ENCODE data around the gene CDC42BPG.
A peak's percentile ranks its signal among the peaks of the same experiment; 100 is the strongest.

The CDC42BPG gene

DNA sequence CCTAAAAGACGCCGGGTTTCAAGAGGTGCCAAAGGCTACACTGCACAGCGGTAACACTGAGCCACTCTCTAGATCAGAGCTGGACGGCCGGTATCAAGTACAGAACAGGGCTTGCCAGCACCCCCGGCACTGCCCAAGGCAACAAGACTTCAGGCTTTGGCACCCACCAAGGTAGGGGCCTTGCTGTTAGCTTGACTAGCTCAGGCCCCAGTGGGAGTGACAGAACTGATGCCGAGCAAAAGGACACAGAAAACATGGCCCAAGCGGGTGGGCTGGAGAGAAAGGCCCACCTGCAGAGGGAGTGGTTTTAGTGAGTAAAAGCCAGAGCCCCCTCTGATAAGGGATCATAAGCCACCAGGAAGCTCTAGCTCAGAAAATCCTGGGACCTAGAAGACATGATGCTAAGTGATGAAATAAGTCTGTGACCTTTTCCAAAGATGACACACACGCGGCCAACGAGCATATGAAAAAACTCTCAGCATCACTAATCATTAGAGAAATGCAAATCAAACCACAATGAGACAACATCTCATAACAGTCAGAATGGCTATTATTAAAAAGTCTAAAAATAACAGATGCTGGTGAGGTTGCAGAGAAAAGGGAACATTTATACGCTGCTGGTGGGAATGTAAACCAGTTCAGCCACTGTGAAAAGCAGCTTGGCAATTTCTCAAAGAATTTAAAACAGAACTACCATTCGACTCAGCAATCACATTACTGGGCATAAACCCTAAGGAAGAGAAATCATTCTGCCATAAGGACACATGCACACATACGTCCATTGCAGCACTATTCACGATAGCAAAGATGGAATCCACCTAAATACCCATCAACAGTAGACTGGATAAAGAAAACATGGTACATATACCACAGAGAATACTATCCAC is 21.1 kb upstream of the CDC42BPG start:
- no peak for DNase-seq (ENCODE audit: low read depth)

DNA sequence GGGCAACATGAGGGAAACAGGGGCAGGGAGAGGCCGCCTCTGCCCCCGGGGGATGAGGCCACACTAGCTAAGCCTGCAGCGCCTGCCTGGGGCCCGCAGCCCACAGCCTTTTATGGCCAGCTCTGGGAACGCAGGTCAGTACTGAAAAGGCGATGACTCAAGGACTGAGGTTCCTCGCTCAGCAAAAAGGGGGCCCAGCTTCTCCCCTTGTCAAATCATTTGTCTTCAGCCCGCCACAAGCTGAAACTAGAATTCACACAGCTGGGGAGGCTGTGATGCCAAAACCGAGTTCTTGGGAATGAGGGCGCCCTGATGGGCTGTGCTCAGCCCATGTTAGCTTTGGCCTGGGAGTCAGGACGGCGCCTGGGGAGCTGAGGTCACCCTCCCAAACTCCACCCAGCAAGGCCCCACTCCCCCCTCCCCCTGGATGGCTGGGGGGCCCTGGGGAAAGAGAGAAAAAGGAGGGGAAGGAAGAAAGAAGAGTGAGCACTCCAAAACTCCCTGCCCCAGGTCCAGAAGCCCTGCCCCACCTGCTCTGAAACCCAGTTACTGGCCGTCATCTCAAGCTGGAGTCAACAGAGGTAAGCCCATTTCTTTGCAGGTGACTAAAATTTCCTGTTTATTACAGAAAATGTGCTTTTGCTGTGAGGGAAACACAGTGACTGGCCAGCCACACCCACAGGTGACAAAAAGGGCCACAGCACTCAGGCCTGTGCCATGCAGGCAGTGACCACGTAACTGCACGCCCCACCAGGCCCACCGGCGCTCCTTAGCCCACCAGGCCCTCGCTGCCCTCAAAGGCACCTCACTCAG is 20.2 kb upstream of the CDC42BPG start:
- DNase-seq (ENCODE audit: low read depth) = peak; percentile 62

DNA sequence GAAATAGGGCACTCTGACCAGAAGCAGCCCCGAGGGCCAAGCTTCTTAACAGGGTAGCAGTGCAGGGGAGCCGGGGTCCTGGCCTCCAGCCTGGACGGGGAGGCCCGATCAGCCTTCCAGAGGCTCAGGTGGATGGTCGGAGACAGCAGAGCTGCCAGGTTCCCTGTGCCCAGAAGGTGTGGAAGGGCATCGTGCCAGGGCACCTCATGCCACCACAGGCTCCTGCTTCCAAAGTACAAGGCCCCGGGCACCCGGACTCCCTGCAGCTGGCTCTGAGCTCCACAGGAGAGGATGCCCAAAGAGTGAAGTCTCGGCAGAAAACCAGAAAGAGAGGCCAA is 19.7 kb upstream of the CDC42BPG start:
- DNase-seq (ENCODE audit: low read depth) = no peak

DNA sequence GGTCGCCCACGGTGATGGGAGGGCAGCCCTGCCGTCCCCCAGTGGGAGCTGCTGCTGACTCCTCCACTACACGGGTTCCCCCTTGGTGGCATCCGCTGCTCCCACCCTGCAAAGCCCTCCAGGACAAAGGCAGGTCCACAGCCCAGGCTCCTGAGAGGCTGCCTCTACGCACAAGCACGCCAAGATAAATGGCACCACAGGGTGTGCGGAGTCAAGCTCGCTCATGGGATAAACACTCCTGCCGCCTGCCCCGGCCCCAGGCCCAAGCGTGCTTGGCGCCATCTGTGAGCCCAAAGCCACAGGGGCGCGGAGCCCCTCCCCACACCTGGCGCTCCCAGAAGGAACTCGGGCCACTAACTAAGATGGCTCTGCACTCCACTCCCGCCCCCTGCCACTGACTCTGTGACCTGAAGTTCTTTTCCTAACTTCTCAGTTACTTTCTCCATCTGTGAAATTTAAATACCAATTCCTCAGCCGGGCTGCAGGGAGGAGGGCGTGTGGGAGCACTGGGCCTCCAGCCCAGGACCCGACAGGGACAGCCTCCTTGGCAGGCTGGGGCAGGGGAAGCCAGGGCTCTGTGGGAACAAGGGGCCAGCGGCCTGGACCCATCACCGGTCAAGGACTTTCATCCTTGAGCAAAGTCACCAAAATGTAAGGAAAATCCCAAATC is 19.1 kb upstream of the CDC42BPG start:
- no peak for DNase-seq (ENCODE audit: low read depth)

DNA sequence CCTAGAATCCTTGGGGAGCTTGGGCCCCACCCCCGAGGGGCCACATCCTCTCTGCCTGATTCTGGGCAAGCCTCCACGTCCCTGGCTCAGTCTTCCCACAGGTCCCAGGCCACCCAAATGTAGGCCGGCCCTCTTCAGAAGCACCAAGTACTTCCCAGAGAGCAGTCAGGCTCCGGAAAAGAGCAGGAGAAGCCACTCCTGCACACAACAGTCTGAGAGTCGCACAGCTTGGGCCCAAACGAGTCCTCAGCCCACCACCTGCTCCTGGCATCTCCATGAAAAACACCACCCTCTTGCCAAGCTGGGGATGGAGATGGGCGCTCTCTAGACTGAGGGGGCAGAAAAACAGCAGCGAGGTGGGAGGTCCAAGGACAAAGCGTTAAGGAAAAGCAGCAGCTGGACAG is 18.5 kb upstream of the CDC42BPG start:
- no peak for DNase-seq (ENCODE audit: low read depth)

DNA sequence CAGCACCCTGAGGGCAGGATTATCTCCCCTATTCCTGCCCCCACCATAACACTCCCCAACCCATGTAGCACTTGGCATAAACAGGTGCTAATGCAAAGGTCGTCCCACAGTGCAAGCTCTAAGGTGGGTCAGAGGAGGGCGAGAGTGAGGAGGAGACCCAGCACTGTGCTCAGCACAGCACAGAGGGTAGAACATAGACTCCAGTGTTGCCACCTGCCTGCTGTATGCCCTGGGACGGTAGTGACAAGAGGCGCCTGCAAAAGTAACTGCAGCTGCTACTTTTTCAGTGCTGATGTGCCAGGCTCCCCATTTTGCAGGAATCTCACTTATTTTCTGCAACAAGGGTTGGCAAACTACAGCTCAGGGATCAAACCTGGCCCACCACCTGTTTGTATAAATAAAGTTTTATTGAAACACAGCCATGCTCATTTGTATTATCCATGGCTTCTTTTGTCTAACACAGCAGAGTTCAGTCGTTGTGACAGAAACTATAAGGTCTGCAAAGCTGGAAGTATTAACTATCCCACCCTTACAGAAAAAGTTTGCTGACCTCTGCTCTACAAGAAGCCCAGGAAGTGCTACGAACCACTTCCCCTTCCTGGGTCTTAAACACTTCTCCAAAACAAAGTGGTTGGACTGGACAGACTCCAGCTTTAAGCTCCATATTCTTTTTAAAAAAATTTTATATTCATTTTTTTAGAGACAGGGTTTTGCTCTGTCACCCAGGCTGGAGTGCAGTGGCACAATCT is 16.9 kb upstream of the CDC42BPG start:
- no peak for DNase-seq (ENCODE audit: low read depth)

DNA sequence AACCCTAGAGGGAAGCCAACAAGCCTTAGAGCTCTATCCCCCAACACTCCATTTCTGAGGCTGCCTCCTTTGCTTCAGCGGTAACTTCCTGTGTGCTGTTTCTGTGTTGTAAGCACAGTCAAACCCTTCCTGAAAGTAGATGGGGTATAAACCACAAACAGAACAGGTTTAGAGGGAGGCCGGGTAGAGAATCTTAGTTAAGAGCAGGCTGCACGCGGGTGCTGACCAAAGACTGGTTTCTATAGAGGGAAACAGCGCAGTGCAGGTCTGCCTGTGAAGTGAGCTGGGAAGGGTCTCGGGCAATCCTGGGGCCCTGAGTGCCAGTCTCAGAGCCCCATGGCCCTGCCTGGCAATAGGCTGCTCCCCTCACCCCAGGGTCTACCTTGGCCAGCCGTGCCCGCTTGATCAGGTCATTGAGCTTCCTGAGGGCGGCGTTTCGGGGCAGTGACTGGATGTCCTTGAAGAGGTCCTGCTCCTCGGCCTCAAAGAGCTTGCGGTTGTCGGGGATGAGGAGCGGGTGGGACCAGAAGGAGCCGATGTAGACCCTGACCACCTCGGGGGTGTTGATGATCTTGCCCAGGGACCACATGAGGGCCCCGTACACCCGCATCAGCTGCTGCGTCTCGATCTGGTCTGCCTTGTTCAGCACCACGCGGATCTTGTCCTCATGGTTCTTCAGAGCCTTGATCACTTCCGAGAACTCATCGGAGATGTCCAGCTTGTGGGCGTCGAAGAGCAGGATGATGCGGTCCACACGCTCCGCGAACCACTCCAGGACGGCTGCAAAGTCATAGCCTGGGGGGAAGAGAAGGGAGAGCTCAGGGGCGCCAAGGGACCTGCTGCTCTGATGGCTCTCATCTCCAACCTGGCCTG is 15.3 kb upstream of the CDC42BPG start:
- DNase-seq (ENCODE audit: low read depth) = peak; percentile 57

DNA sequence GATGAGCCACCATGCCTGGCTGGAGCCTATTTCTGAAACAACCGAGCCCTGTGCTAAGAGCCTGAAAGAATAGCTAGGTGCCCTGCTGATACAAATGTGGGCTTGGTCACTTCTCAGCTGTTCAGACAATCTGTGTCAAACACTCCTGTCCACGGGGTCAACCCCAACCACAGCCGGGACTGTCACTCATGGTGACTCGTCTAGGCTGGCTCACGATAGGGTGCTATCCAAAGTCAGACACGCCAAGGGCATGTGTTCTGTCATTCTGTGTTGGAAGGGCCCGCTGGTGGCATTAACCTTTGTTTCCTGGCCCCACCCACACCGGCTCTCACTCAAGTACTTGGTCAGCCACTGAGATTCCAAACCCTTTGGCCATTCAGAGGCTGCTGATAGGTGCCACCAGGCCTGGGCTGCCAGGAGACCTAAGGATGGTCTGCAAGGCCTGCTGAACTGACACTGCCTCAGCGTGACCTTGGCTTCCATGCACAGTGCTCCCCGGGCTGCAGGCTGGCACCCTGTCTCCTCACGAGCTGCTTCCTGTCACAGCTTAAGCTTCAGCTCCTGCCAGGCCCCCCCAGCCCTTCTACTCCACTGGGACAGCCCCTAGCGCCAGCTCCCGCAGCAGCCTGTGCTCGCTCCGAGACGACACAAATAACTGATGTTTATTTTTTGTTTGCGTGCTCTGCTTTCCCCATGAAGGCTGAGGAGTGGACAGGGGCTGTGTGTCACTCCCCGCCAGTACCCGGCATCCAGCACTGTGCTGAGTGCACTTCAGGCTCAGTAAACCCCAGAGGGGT is 14.2 kb upstream of the CDC42BPG start:
- DNase-seq (ENCODE audit: low read depth) = no peak

DNA sequence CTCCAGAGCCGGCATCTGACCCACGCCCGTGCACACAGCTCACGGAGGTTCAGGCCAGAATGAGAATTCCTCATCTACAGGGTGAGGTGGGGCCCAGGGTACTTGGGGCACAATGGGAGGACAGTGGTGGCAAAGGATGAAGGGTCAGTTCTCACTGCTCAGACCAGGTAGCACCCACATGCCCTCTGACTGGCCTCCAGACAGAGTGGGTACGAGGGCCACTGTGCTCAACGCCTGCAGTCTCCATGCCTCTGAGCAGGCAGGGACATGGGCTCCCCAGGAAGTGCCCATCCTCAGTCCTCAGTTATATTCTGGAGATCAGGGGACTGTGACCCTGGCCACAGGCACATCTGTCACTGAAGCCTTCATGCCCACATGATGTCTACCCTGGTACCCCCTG is 13.0 kb upstream of the CDC42BPG start:
- DNase-seq (ENCODE audit: low read depth) = no peak

DNA sequence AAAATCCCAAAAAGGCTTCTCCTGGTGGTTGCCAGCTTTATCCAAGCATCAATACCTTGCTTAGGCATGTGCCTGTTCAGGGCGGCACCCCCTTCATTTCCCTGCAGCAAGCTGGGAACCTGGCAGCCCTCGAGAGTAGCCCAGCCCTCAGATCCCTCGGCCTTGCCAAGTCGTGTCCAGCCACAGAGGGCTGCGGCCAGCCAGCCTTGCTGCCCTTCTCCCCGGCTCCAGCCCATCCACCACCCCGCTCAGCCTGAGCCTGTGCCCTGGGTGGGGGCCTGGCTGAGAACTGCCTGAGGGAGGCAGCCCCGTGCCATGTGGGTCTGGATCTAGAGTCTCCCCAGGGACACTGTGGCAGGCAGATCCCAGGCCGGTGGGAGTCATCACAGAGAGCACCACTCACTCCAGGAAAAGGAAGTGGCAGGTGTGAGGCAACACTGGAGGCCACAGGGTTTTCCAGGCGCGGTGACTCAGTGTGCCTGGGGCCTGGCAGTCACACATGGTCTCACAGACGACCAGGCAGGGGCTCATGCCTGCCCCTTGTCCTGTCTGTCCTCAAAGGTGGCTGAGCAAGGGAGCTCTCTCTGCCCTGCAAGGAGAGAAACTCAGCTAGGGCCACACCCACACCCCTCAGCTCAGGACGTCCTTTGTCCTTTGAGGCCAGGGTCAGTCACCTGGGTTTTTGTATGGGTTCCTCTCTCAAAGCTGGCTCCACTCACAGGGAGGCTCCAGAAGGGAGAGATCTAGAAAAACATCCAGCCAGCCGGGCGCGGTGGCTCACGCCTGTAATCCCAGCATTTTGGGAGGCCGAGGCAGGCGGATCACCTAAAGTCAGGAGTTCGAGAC is 12.2 kb upstream of the CDC42BPG start:
- peak; percentile 63 for DNase-seq (ENCODE audit: low read depth)

DNA sequence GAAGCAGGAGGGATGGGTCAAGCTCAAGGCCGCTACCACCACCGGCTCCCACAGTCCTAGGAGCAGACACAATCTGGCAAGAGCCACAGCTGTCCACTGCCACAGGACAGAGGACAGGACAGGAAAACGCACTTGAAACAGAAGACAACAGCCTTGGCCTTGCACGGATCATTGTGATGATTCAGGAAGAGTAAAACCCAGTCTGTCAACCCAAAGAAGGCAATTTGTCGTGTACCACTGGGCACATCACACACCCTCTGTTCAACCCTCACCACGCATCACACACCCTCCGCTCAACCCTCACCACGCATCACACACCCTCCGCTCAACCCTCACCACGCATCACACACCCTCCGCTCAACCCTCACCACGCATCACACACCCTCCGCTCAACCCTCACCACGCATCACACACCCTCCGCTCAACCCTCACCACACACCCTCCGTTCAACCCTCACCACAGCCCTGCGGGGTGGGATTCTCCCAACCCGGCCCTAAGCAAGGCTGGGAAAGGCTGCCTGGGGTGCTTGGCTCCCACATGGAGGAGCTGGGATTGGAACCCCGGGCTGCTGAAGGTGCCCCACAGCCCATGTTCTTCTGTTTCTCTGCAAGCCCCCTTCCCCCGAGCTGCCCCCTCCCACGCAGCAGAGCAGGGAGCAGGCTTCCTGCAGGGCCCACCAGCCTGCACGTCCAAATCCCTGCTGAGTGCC is 11.3 kb upstream of the CDC42BPG start:
- DNase-seq (ENCODE audit: low read depth) = no peak

DNA sequence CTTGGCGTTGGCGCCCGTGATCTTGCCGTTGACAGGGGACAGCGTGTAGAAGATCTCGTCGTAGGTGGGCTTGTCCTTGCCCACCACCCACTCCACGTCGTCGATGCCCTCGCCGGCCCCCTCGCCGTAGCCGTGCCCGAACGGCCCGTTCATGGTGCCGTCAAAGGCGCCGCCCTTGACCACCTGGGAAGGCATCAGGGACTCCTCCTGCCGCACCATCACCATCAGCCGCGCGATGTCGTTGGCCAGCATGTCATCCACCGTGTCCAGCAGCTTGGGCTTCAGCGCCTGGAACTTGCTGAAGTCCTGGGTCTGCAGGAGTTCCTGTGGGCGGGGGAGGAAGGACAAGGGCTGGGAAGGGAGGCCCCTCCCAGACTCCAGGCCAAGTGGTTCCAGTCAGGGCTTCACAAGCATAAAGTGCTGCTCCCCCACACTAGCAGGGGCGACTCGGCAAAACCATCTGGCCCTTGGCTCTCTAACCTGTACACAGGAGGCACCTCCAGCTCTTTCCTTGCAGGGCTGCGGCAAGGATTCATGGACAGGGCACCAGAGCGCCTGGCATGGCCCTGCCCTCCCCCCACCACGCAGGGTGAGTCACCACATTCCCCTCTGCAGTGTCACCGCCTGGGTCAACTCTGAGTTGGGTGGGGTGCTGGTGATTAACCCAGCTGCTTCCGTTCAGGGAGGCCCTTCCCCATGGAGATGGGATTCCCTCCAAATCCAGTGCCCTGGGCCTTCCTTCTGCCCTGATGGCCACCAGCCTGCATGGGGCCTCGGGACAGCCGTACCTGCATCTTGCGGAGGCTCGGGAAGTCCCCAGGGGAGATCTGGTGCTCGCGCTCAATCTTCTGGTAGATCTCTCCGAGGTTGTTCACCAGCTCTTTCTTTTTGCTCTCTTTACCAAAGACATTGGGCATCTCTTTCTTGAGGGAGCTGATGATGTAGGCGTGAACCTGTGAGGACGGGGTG is 10.4 kb upstream of the CDC42BPG start:
- no peak for DNase-seq (ENCODE audit: low read depth)

DNA sequence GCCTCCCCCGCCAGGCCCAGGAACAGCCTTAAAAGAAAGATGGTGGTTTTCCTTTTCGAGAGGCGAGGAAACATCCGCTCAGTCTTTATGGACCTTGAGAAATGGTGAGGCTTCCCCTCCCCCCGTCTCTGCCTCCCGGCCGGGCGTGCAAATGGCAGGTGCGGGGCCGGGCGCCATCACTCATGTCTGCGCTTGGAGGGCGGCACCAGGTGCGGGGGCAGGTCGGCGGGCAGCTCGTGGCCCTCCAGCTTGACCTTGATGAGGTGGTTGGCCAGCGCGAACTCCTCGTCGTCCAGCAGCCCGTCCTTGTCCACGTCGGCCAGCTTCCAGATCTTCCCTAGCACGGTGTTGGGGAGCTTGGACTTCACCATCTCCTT is 9.7 kb upstream of the CDC42BPG start:
- no peak for DNase-seq (ENCODE audit: low read depth)

DNA sequence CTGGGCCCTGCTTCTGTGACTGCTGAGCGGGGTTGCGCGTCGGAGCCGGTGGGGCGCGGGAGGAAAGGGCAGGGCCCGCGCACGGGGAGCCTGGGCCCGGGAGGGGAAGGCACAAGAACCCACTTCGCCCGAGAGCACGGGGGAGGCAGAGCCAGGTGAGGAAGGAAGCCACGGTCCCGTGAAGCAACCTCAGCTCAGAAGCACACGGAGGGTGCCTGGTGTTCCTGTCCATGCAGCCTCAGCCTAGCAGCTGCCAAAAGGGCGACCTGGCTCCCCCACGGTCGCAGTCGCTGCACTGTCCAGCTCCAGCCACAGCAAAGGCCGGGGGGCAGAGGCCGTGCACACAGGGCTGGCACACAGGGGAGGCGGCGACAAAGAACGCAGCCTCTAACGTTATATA is 9.3 kb upstream of the CDC42BPG start:
- no peak for DNase-seq (ENCODE audit: low read depth)

DNA sequence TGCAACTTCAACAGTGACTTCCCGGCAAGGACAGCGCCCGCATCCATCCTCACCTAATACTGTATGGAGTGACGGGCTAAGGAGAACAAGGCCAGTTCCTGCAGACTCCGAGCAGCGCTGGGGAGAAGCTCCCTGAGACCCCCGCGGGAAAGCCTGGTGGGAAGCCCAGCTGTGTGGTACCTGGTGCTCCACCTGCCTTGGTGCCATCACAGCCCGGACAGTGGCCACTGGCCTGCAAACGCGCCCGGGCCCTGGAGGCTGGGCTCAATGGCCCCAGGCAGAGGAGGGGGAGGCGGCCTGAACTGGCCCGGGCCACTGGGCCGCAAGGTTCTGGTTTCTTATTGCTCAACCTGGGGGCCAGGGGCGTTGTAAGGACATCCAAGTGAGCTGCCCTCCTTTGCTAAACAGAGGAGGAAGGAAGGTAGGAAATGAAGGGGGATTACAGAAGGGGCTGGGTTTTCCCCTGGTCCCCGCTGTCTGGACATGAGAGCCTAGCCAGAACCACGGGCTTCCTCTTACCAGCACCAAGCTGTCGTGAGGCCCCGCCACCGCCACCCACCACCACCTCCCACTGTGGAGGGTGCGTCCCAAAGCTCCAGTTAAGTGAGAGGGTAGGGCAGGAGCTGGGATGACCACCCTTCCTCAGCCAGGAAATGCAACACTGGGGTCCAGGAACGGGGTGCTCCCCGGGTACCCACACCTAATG is 8.5 kb upstream of the CDC42BPG start:
- no peak for DNase-seq (ENCODE audit: low read depth)

DNA sequence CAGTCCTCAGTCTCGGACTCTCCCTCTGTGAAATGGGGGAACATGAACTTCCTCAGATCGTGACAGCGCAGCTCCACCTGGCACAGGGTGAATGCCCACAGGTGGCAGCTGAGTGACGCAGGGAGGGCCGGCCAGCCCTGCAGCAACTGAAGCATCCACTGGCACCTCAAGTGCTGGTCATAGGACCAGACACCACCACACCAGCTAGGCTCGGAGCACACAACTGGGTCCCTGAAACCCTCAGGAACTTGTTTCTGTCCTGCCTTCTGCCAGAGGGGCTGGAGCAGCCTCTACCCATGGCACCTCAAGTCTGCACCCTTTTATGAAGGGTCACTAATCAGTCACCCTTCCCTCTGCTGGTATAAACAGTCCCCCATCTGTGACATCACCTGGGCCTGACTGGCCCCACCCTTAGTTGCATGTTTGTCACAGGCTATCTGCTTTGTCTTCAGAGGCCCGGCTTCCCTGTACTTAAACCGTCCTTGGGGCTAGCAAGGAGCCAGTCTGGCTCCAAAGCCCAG is 7.4 kb upstream of the CDC42BPG start:
- no peak for DNase-seq (ENCODE audit: low read depth)

Measured in activated T-cell treated with anti-CD3 and anti-CD28 coated beads for 24 hours (primary cell).